Thoracic aorta (tissue), 2 donors: ENCODE measurements around the gene RMND5A. TPM values are rescaled to one million over a fixed set of nuclear protein-coding genes. Genes with fewer than 3 reads are reported as not detected.

Experiments used
- ATAC-seq: fragments of 150-250 bp; one replicate; pipeline ENCODE4 v1.8.0; 2017; ENCODE audit warnings: low read depth; ENCODE audit not compliant: insufficient number of reproducible peaks, low FRiP score
- DNase-seq: peaks from one replicate; pipeline ENCODE4 v3.0.0-alpha.2; 2020; ENCODE audit warnings: low spot score
- H3K27ac ChIP-seq, 2 donors: fragments of 200-600 bp; sonication (generic); 1 replicate in 1 of 2; 2 replicates in 1 of 2; pipeline ENCODE4 v1.5.1; 2016; ENCODE audit warnings: mild to moderate bottlenecking in 2 of 2, moderate library complexity in 2 of 2
- H3K27me3 ChIP-seq: fragments of 200-600 bp; sonication (generic); replicated peaks from 2 replicates; pipeline ENCODE4 v1.6.0; 2016; ENCODE audit warnings: mild to moderate bottlenecking; ENCODE audit not compliant: insufficient read depth
- H3K36me3 ChIP-seq: fragments of 200-600 bp; sonication (generic); one replicate; pipeline ENCODE4 v1.5.1; 2016
- H3K4me1 ChIP-seq, 2 donors: fragments of 200-600 bp; sonication (generic); 1 replicate in 1 of 2; 2 replicates in 1 of 2; pipeline versions ENCODE4 v1.5.1 to v1.6.0; 2016; ENCODE audit warnings: low read depth in 2 of 2, mild to moderate bottlenecking in 1 of 2; ENCODE audit not compliant: control insufficient read depth in 1 of 2
- H3K4me3 ChIP-seq: fragments of 200-600 bp; sonication (generic); 2 replicates; pipeline ENCODE4 v1.5.1; 2016; ENCODE audit warnings: mild to moderate bottlenecking
- H3K9me3 ChIP-seq: fragments of 200-600 bp; sonication (generic); 2 replicates; pipeline ENCODE4 v1.5.1; 2016
- total RNA-seq, 2 donors: library from RNA; depleted of rRNA; stranded (reverse); fragments of >200 nt; gene quantifications; one replicate each; pipeline versions ENCODE4 v1.1.0 to v1.2.3, GENCODE V29; 2016
- TF ChIP-seq, protein P1 (sequence below): fragments of 200-600 bp; sonication (generic); IDR thresholded peaks from one replicate; pipeline ENCODE4 v1.5.1; 2019; ENCODE audit warnings: antibody characterized with exemption

Gene RMND5A
- total RNA-seq, 2 donors from 2014 or later = 23.8 to 27.7 TPM

DNA sequence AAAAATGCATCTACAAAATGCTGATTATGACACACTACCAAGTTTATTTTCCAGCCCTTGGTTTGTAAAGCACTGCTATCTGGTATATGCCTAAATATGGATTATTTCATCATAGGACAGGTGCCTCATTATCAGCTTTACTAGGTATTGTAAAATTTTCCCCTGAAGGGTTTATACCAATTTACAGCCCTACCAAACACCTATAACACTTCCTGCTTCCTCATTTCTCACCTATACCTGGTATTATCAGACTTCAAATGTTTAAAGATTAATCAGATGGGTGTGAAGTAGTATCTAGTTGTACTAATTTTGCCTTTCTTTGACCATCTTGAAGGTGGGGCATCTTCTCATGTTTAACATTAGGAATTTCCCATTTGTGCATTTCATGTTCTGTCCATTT, 26.8 kb downstream of the RMND5A start:
- peaks cover 3% of the 10 kb centered on the region for H3K9me3 ChIP-seq
- no peaks in the 10 kb centered on the region for H3K4me1 ChIP-seq
- H3K27ac ChIP-seq = no peak overlapping the region
- DNase-seq = no peak
- ATAC-seq = no peak
- H3K27me3 ChIP-seq = no peaks in the 10 kb centered on the region
- H3K36me3 ChIP-seq = no peaks in the 10 kb centered on the region
- H3K4me3 ChIP-seq = no peak overlapping the region
- TF ChIP-seq, protein P1, sequence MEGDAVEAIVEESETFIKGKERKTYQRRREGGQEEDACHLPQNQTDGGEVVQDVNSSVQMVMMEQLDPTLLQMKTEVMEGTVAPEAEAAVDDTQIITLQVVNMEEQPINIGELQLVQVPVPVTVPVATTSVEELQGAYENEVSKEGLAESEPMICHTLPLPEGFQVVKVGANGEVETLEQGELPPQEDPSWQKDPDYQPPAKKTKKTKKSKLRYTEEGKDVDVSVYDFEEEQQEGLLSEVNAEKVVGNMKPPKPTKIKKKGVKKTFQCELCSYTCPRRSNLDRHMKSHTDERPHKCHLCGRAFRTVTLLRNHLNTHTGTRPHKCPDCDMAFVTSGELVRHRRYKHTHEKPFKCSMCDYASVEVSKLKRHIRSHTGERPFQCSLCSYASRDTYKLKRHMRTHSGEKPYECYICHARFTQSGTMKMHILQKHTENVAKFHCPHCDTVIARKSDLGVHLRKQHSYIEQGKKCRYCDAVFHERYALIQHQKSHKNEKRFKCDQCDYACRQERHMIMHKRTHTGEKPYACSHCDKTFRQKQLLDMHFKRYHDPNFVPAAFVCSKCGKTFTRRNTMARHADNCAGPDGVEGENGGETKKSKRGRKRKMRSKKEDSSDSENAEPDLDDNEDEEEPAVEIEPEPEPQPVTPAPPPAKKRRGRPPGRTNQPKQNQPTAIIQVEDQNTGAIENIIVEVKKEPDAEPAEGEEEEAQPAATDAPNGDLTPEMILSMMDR = no peak

DNA sequence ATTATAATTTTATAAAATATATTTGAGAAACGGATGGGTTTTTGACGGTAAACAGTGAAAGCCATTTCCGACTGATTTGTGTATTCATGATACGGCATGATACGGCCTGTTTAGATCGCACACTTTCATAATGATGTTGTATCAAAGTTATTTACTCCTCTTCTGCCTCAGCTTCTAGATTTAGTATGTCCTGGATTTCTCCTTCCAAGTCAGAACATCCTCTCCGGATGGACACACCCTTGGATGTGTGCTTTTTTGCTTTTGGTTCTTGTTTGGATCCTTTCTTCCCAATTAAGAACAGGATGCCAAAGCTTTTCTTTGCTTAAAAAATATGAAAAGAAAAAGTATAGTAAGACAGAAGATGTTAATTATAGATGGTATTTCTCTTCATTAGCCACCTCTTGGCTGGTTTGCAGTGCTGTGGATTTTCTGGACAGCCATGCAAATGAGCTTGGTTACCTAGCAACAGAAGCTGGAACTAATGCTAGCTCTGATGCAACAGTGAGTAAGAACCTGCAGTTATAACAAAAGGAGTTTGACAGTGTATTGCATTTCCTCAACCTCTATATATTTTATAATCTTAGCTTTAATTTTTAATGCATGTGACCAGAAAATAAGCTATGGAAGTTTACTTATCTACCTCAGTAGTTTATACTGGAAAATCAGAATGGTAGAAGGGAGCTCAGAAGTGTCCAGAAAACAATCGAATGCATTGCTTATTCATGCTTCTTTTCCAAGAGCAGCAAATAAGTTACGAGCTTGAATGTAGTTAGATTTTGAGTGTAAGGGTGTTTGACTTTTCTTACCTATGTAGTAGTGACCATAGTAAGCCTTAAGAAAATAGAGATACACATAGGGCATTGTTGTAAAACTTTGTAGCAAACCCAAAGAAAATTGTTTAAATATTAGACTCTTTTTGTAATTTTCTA, 27.9 kb downstream of the RMND5A start:
- no peak overlapping the region for H3K4me3 ChIP-seq
- ATAC-seq (no peak), DNase-seq (no peak)
- no peaks in the 10 kb centered on the region for H3K4me1 ChIP-seq
- no peak overlapping the region for H3K27ac ChIP-seq
- TF ChIP-seq, protein P1 = no peak
- no peaks in the 10 kb centered on the region for H3K27me3 ChIP-seq
- peaks cover 10% of the 10 kb centered on the region for H3K36me3 ChIP-seq
- H3K9me3 ChIP-seq = peaks cover 3% of the 10 kb centered on the region

DNA sequence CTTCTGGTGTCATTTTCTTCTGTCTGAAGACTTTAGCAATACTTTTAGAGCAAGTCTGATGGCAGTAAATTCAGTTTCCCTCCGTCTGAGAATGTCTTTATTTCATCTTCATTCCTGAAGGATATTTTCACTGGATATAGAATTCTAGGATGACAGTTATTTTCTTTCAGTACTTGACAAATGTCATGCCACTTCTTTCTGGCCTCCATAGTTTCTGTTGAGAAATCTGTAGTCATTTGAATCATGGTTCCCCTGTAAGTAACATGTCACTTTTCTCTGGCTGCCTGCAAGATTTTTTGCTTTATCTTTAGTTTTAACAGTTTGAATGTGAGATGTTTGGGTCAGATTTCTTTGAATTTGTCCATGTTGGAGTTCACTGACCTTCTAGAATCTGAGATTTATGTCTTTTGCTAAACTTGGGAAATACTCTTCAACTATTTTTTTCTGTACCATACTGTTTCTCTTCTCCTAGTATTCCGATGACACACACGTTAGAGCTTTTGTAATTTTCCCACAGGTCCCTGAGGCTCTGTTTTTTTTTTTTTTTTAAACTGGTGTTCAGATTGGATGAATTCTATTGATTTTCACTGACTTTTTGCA, 30.2 kb downstream of the RMND5A start:
- H3K4me3 ChIP-seq = no peak overlapping the region
- peaks cover 19% of the 10 kb centered on the region for H3K36me3 ChIP-seq
- H3K27ac ChIP-seq = no peak overlapping the region
- H3K27me3 ChIP-seq = no peaks in the 10 kb centered on the region
- TF ChIP-seq, protein P1 = no peak
- ATAC-seq (no peak), DNase-seq (no peak)
- H3K9me3 ChIP-seq = peaks cover 3% of the 10 kb centered on the region
- H3K4me1 ChIP-seq = no peaks in the 10 kb centered on the region

DNA sequence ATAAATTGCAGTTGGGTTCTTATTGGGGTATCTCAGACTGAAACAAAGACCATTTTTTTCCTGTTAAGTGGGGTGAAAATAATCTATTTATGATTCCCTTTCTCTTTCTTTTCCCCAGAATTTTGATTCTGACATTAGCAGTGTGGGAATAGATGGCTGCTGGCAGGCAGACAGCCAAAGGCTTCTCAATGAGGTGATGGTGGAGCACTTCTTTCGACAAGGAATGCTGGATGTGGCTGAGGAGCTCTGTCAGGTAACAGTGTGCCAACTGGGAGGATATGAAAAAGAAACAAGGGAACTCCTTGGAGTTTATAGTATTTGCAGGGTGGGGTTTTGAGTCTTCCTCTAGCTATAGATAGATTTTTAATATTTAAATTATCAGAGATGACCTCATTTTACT, 31.7 kb downstream of the RMND5A start:
- no peak overlapping the region for H3K4me3 ChIP-seq
- H3K4me1 ChIP-seq = no peaks in the 10 kb centered on the region
- no peak overlapping the region for H3K27ac ChIP-seq
- DNase-seq (no peak), ATAC-seq (no peak)
- H3K9me3 ChIP-seq = peaks cover 3% of the 10 kb centered on the region
- TF ChIP-seq, protein P1 = no peak
- H3K36me3 ChIP-seq = peaks cover 19% of the 10 kb centered on the region
- no peaks in the 10 kb centered on the region for H3K27me3 ChIP-seq

DNA sequence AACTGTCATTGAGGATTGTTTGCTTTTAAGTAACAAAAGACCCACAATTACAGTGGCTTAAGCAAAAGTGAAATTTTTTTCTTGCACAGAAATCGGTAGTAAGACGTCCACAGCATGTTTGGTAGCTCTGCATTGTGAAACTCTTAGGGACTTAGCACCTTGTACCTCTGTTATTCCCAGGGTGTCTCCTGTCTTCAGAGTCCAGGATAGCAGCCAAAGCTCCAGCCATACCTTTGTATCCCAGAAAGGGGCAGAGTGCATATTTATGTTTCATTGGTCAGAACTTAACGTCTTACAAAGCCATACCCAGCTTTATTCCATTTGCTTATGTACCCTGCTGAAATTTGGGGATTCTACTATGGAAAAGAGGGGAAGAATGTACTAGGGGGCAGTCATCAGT, 32.8 kb downstream of the RMND5A start:
- DNase-seq (no peak), ATAC-seq (no peak)
- no peak overlapping the region for H3K4me3 ChIP-seq
- no peaks in the 10 kb centered on the region for H3K27me3 ChIP-seq
- no peak overlapping the region for H3K27ac ChIP-seq
- H3K9me3 ChIP-seq = peaks cover 3% of the 10 kb centered on the region
- TF ChIP-seq, protein P1 = no peak
- peaks cover 19% of the 10 kb centered on the region for H3K36me3 ChIP-seq
- H3K4me1 ChIP-seq = no peaks in the 10 kb centered on the region
